Mammary epithelial cell (primary cell): Measurements from ENCODE around the gene NHLRC4.

Experiments used
- CTCF ChIP-seq, 2 donors: IDR thresholded peaks in 1 of 2; conservative IDR thresholded peaks in 1 of 2; 2 replicates each; pipeline ENCODE4 v1.5.1; 2011 to 2012; ENCODE audit warnings: inconsistent platforms in 2 of 2, low read length in 2 of 2, mild to moderate bottlenecking in 2 of 2, control low read depth in 1 of 2, low read depth in 1 of 2; ENCODE audit not compliant: insufficient read depth in 1 of 2; ENCODE audit errors: extremely low read depth in 1 of 2
- EZH2 ChIP-seq: IDR thresholded peaks from 2 replicates; pipeline ENCODE4 v1.6.1; 2012; ENCODE audit warnings: low read length, inconsistent platforms, borderline replicate concordance

GRCh38 chr16:606656-607307 is 40.0 kb downstream of the NHLRC4 start:
- TF ChIP-seq CTCF (conservative IDR thresholded peaks at IDR 0.05 in 1 of 2, IDR thresholded peaks at IDR 0.05 in 1 of 2; ENCODE audit: extremely low read depth in 1 of 2, insufficient read depth in 1 of 2, low read depth in 1 of 2, low read length in 2 of 2), result no peak
- no peak for TF ChIP-seq EZH2
